K562 (cell line): ENCODE results near the gene MTSS2. TPM values are rescaled to one million over a fixed set of nuclear protein-coding genes. Genes with fewer than 3 reads are reported as not detected.

Experiments
- ATF6 ChIP-seq: sonication (generic); formaldehyde crosslinking; IDR thresholded peaks from 2 replicates; pipeline ENCODE4 v1.4.0; 2020; ENCODE audit warnings: mild to moderate bottlenecking, missing genetic modification reagents
- CBFA2T2 ChIP-seq: fragments of 450-650 bp; conservative IDR thresholded peaks from 2 replicates; pipeline ENCODE4 v1.6.1; 2017; ENCODE audit warnings: mild to moderate bottlenecking
- CHD2 ChIP-seq: IDR thresholded peaks from 2 replicates; pipeline ENCODE4 v1.6.1; 2011; ENCODE audit warnings: low read depth, low read length
- CREM ChIP-seq: IDR thresholded peaks from 2 replicates; pipeline ENCODE4 v1.6.1; 2014; ENCODE audit warnings: antibody characterized with exemption, low read depth
- DPF2 ChIP-seq: fragments of 450-650 bp; IDR thresholded peaks from 2 replicates; pipeline ENCODE4 v1.6.1; 2016
- E2F8 ChIP-seq: fragments of 450-650 bp; IDR thresholded peaks from 2 replicates; pipeline ENCODE4 v1.7.1; 2018; ENCODE audit warnings: mild to moderate bottlenecking, low read depth; ENCODE audit not compliant: partially characterized antibody
- EP300 ChIP-seq: IDR thresholded peaks from 2 replicates; pipeline ENCODE4 v1.6.1; 2012; ENCODE audit warnings: low read length, improper control_type of control experiment
- ETV5 ChIP-seq: sonication (generic); formaldehyde crosslinking; IDR thresholded peaks from 2 replicates; pipeline ENCODE4 v1.4.0; 2020; ENCODE audit warnings: low read depth, mild to moderate bottlenecking, missing genetic modification reagents
- HDAC2 ChIP-seq: fragments of 450-650 bp; IDR thresholded peaks from 2 replicates; pipeline ENCODE4 v1.6.1; 2016; ENCODE audit warnings: mild to moderate bottlenecking
- HNRNPK ChIP-seq: fragments of 200-400 bp; formaldehyde crosslinking; IDR thresholded peaks from one replicate; pipeline ENCODE4 v1.6.1; 2018; ENCODE audit warnings: mild to moderate bottlenecking, low read depth, low read length; ENCODE audit not compliant: poor library complexity, severe bottlenecking
- MAFK ChIP-seq: IDR thresholded peaks from 2 replicates; pipeline ENCODE4 v1.6.1; 2011; ENCODE audit warnings: low read length, improper control_type of control experiment
- MAZ ChIP-seq, 2 experiments: fragments of 450-650 bp in 1 of 2; sonication (generic) in 1 of 2; formaldehyde crosslinking; IDR thresholded peaks in 1 of 2; conservative IDR thresholded peaks in 1 of 2; 2 replicates each; pipeline versions ENCODE4 v1.4.0 to v1.5.0; 2020; ENCODE audit warnings: mild to moderate bottlenecking in 1 of 2, missing genetic modification reagents in 1 of 2
- MCM3 ChIP-seq: fragments of 450-650 bp; IDR thresholded peaks from 2 replicates; pipeline ENCODE4 v1.6.1; 2016
- NRF1 ChIP-seq, 2 experiments: fragments of 450-650 bp; IDR thresholded peaks in 1 of 2; conservative IDR thresholded peaks in 1 of 2; 2 replicates each; pipeline ENCODE4 v1.6.1; 2014; ENCODE audit warnings: mild to moderate bottlenecking in 2 of 2
- SMARCE1 ChIP-seq: fragments of 450-650 bp; IDR thresholded peaks from 2 replicates; pipeline ENCODE4 v1.7.1; 2016; ENCODE audit warnings: mild to moderate bottlenecking
- TEAD1 ChIP-seq, 2 experiments: fragments of 450-650 bp in 1 of 2; sonication (generic) in 1 of 2; formaldehyde crosslinking; IDR thresholded peaks; 2 replicates each; pipeline versions ENCODE4 v1.4.0 to v1.8.0; 2020 to 2022; ENCODE audit warnings: mild to moderate bottlenecking in 2 of 2, missing genetic modification reagents in 1 of 2
- ZFP36 ChIP-seq: fragments of 150-350 bp; IDR thresholded peaks from 2 replicates; pipeline ENCODE4 v1.6.1; 2018; ENCODE audit warnings: low read length, low read depth; ENCODE audit not compliant: partially characterized antibody
- ZKSCAN1 ChIP-seq: fragments of 150-350 bp; IDR thresholded peaks from 2 replicates; pipeline ENCODE4 v1.6.1; 2016; ENCODE audit warnings: low read depth, low read length
- ZKSCAN8 ChIP-seq: fragments of 200-800 bp; sonication (Bioruptor generic); IDR thresholded peaks from 2 replicates; pipeline ENCODE4 v1.6.1; 2016; ENCODE audit warnings: missing genetic modification characterization, missing compliant biosample characterization
- ZMIZ1 ChIP-seq, 2 experiments: fragments of 150-350 bp in 1 of 2; IDR thresholded peaks; 2 replicates each; pipeline ENCODE4 v1.6.1; 2012 to 2016; ENCODE audit warnings: low read depth in 2 of 2, low read length in 2 of 2, mild to moderate bottlenecking in 1 of 2, moderate library complexity in 1 of 2
- ZNF764 ChIP-seq: fragments of 250-450 bp; sonication (Bioruptor Pico); IDR thresholded peaks from 2 replicates; pipeline ENCODE4 v1.4.0; 2020; ENCODE audit warnings: low read depth, mild to moderate bottlenecking, moderate library complexity
- polyA plus RNA-seq, 8 experiments: library from polyadenylated mRNA; depleted of rRNA in 4 of 8; stranded (reverse) in 5 of 8; unstranded in 3 of 8; fragments of >200 nt; fragmentation: Nextera tagmentation in 2 of 8; fragmentation: Illumina TruSeq in 1 of 8; extraction: Ambion mirVana in 2 of 8; extraction: Trizol in 1 of 8; gene quantifications; 2 replicates each; pipeline versions ENCODE4 v1.2.1 to v1.2.3, GENCODE V29; 2011 to 2014; ENCODE audit warnings: inconsistent platforms in 1 of 8, missing spikeins in 1 of 8
- total RNA-seq, 7 experiments: library from RNA; depleted of rRNA in 6 of 7; stranded (reverse); fragments of >200 nt in 6 of 7; fragmentation: Illumina TruSeq in 2 of 7; extraction: Trizol in 2 of 7; gene quantifications; 2 replicates each; pipeline versions ENCODE4 v1.2.1 to v1.2.3, GENCODE V29; 2011 to 2021; ENCODE audit warnings: low replicate concordance in 1 of 7

MTSS2 gene
- total and polyA plus RNA-seq, 9 of the 15 experiments (the other 6 are each of a cell fraction or from before 2014, with no cell fraction given): 0.11 to 60.3 (median 16.9) TPM

GRCh38 chr16:70695331-70696070 lies 9.6 kb upstream of the MTSS2 start (continued):
- TF ChIP-seq MAFK (no peak), CBFA2T2 (peak; percentile 94), DPF2 (peak; percentile 97), MCM3 (no peak), ZKSCAN1 (peak; percentile 73; the same call in 1 of the 2 replicates), ZMIZ1 (IDR thresholded peaks at IDR 0.05; ENCODE audit: low read depth in 2 of 2, low read length in 2 of 2) (peak in 1 of 2 experiments; percentile 90; a peak in 2 of 4 replicates), CREM (0 out of 2 replicates have a peak, but pooled peaks have one; percentile 32), TEAD1 (CRISPR knock-in tag; IDR thresholded peaks at IDR 0.05) (peak; percentile 21 to 78; a peak in 1 of 4 replicates), ETV5 (CRISPR knock-in tag) (peak; percentile 82), ZKSCAN8 (CRISPR knock-in tag) (0 out of 2 replicates have a peak, but pooled peaks have one; percentile 39), ZNF764 (CRISPR knock-in tag) (no peak), MAZ (CRISPR knock-in tag; conservative IDR thresholded peaks at IDR 0.05 in 1 of 2, IDR thresholded peaks at IDR 0.05 in 1 of 2) (peak; percentile 80 to 85), CHD2 (peak; percentile 34; the same call in 1 of the 2 replicates), HNRNPK (no peak), EP300 (peak; percentile 87), ZFP36 (peak; percentile 24), SMARCE1 (peak; percentile 93), HDAC2 (peak; percentile 86), E2F8 (no peak), ATF6 (CRISPR knock-in tag) (no peak), NRF1 (conservative IDR thresholded peaks at IDR 0.05 in 1 of 2, IDR thresholded peaks at IDR 0.05 in 1 of 2) (peak; percentile 45 to 62)
